Measurements from ENCODE around the gene ASAH2B. TPM values are rescaled to one million over a fixed set of nuclear protein-coding genes. Genes with fewer than 3 reads are reported as not detected.
"Not testable (repeated sequence)": the region's sequence is repeated elsewhere in the genome, so short reads cannot be mapped to it uniquely, and the experiment has no call there.

ASAH2B gene
- total RNA-seq, 2 donors from 2014 or later: 11.1 to 12.0 TPM

DNA sequence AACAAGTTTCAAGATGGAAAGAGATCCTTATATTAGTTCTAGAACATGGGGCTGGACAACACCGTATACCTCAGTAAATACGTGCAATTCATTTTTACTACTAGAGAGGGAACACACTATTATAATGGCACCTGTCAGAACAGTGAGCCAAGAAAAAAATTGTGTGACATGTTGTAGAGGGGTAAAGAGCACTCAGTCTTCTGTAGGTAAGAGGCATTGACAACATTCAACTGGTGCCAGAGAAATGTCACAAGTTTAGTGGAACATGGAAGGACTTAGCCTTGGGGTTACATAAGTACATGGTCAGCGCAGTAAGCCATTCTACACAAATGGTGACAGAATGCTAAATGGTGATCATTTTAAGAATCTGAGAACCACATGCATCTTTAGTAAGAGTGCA, 32.3 kb downstream of the ASAH2B start:
- H3K4me3 Mint-ChIP-seq; DNase-seq; H3K27me3 Mint-ChIP-seq (ENCODE audit: low read depth); H3K27ac Mint-ChIP-seq; ATAC-seq (replicated peaks in 1 of 2); H3K4me1 Mint-ChIP-seq (ENCODE audit: low read depth); H3K36me3 Mint-ChIP-seq (ENCODE audit: insufficient read depth in 2 of 2); H3K9me3 Mint-ChIP-seq: not testable (repeated sequence)

GRCh38 chr10:50774868-50775267, 35.1 kb downstream of the ASAH2B start:
- H3K27me3 Mint-ChIP-seq (ENCODE audit: low read depth); H3K27ac Mint-ChIP-seq; H3K9me3 Mint-ChIP-seq; H3K4me3 Mint-ChIP-seq; ATAC-seq (replicated peaks in 1 of 2); H3K4me1 Mint-ChIP-seq (ENCODE audit: low read depth); H3K36me3 Mint-ChIP-seq (ENCODE audit: insufficient read depth in 2 of 2); DNase-seq: not testable (repeated sequence)

- H3K4me1 Mint-ChIP-seq (ENCODE audit: low read depth); H3K4me3 Mint-ChIP-seq; H3K36me3 Mint-ChIP-seq (ENCODE audit: insufficient read depth in 2 of 2); DNase-seq; ATAC-seq (replicated peaks in 1 of 2); H3K27me3 Mint-ChIP-seq (ENCODE audit: low read depth); H3K27ac Mint-ChIP-seq; H3K9me3 Mint-ChIP-seq: not testable (repeated sequence)
These were observed 40.3 kb downstream of the ASAH2B start for GRCh38 chr10:50780036-50780435.

DNA sequence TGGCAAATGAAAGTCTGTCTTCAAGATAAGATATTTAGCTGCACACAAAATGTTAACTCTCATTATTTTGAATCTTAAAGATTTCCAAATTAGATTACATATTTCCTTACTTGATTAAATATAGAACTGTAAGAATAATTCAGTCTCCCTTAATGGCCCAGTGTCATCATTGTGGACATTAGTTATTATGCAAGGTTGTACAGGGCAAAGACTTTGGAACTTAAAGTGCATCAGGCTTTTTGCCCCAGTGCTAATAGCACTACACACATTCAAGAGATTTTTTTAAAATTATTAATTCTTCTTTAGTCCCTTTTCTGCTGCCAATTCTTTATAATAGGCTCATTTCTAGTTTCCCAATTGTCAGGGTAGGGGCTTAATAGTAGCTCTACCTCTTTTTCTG, 42.3 kb downstream of the ASAH2B start:
- DNase-seq; H3K36me3 Mint-ChIP-seq (ENCODE audit: insufficient read depth in 2 of 2); H3K4me1 Mint-ChIP-seq (ENCODE audit: low read depth); H3K27me3 Mint-ChIP-seq (ENCODE audit: low read depth); H3K4me3 Mint-ChIP-seq; H3K27ac Mint-ChIP-seq; H3K9me3 Mint-ChIP-seq; ATAC-seq (replicated peaks in 1 of 2): not testable (repeated sequence)

DNA sequence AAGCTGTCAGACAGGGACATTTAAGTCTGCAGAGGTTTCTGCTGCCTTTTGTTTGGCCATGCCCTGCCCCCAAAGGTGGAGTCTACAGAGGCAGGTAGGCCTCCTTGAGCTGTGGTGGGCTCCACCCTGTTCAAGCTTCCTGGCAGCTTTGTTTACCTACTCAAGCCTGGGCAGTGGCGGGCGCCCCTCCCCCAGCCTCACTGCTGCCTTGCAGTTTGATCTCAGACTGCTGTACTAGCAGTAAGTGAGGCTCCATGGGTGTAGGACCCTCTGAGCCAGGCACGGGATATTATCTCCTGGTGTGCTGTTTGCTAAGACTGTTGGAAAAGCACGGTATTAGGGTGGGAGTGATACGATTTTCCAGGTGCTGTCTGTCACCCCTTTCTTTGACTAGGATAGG, 48.2 kb downstream of the ASAH2B start:
- not testable (repeated sequence) for H3K4me3 Mint-ChIP-seq; ATAC-seq (replicated peaks in 1 of 2); H3K9me3 Mint-ChIP-seq; H3K27me3 Mint-ChIP-seq (ENCODE audit: low read depth); DNase-seq; H3K4me1 Mint-ChIP-seq (ENCODE audit: low read depth); H3K27ac Mint-ChIP-seq
- peaks cover 8 to 12% of the 10 kb centered on the region in 2 donors for H3K36me3 Mint-ChIP-seq (ENCODE audit: insufficient read depth in 2 of 2)

- DNase-seq: no peak
- Mint-ChIP-seq H3K27ac (no peak overlapping the region), H3K36me3 (ENCODE audit: insufficient read depth in 2 of 2) (peaks cover 8 to 12% of the 10 kb centered on the region in 2 donors), H3K27me3 (ENCODE audit: low read depth) (no peaks in the 10 kb centered on the region), H3K4me1 (ENCODE audit: low read depth) (peaks cover 5% of the 10 kb centered on the region), H3K9me3 (peaks cover 5 to 6% of the 10 kb centered on the region in 2 donors), H3K4me3 (no peak overlapping the region)
- no peak for ATAC-seq (replicated peaks in 1 of 2)
These were observed 49.5 kb downstream of the ASAH2B start for GRCh38 chr10:50788951-50789945.

DNA sequence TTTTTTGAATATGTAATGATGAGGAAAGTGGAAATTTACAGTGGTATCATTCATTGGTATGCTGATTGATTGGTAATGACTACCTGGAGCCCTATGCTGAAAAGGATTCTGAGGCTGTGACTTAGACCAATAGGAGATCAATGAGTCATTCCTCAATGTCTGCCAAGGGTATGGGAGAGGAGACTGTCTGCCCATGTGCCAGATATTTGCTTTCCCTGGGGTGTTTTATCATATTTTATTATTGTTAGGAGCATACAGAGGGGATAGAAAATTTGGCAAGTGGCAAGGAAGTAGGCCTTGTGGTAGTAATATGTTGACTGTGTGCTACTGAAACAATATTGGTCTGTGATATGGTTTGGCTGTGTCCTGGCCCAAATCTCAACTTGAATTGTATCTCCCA, 54.8 kb downstream of the ASAH2B start:
- ATAC-seq (replicated peaks in 1 of 2) (no peak), DNase-seq (no peak)

DNA sequence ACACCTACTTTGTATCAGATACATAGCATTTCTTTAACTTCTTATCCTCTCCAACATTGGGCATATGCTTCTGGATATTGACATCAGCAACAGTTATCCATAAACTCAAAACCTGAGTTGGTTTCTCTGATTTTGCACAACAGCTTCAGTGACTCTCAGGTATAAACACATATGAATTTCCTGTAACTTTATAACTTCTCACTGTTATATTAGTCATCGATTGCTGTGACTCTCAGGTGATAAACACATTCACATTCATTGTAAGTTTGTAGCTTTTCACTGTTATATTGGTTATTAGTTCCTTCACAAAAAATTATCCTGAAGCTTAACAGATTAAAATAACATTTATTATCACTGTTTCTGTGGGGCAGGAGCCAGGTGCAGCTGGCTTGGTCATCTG, 57.0 kb downstream of the ASAH2B start:
- H3K36me3 Mint-ChIP-seq (ENCODE audit: insufficient read depth in 2 of 2): peaks cover 0 to 1% of the 10 kb centered on the region in 2 donors
- H3K4me3 Mint-ChIP-seq: no peak overlapping the region
- no peaks in the 10 kb centered on the region for H3K9me3 Mint-ChIP-seq
- peaks cover 23% of the 10 kb centered on the region for H3K27me3 Mint-ChIP-seq (ENCODE audit: low read depth)
- no peak overlapping the region for H3K27ac Mint-ChIP-seq
- ATAC-seq (replicated peaks in 1 of 2) (no peak), DNase-seq (no peak)
- no peaks in the 10 kb centered on the region for H3K4me1 Mint-ChIP-seq (ENCODE audit: low read depth)

More for the DNA sequence above, 54.8 kb downstream of the ASAH2B start:
- H3K4me3 Mint-ChIP-seq: no peak overlapping the region
- no peak overlapping the region for H3K27ac Mint-ChIP-seq
- H3K36me3 Mint-ChIP-seq (ENCODE audit: insufficient read depth in 2 of 2): peaks cover 0 to 1% of the 10 kb centered on the region in 2 donors
- H3K4me1 Mint-ChIP-seq (ENCODE audit: low read depth): no peaks in the 10 kb centered on the region
- no peaks in the 10 kb centered on the region for H3K9me3 Mint-ChIP-seq
- H3K27me3 Mint-ChIP-seq (ENCODE audit: low read depth): peaks cover 16% of the 10 kb centered on the region

GRCh38 chr10:50798297-50798696, 58.6 kb downstream of the ASAH2B start:
- Mint-ChIP-seq H3K4me1 (ENCODE audit: low read depth) (no peaks in the 10 kb centered on the region), H3K36me3 (ENCODE audit: insufficient read depth in 2 of 2) (peaks cover 0 to 1% of the 10 kb centered on the region in 2 donors), H3K27me3 (ENCODE audit: low read depth) (peaks cover 23% of the 10 kb centered on the region), H3K4me3 (no peak overlapping the region), H3K9me3 (no peaks in the 10 kb centered on the region), H3K27ac (no peak overlapping the region)
- no peak for ATAC-seq (replicated peaks in 1 of 2)
- no peak for DNase-seq

DNA sequence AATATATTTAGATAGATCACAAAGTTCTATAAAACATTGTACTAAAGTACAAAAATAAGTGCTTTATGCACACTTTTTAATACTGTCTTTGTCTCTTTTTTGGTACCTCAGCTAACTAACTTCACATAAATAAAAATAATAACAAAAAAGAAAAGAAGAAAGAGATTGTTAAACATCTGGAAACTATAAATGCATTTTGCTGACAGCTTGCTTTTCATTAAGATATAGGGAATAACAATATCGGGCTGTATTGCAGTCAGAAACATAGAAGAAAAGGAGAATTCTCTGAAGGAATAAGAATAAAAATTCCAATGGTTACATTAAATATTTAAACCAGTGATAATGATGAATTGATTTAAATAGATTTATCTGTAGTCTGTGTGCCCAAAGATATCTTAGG, 59.9 kb downstream of the ASAH2B start:
- no peaks in the 10 kb centered on the region for H3K9me3 Mint-ChIP-seq
- peaks cover 23% of the 10 kb centered on the region for H3K27me3 Mint-ChIP-seq (ENCODE audit: low read depth)
- no peak overlapping the region for H3K27ac Mint-ChIP-seq
- no peak overlapping the region for H3K4me3 Mint-ChIP-seq
- DNase-seq: no peak
- no peak for ATAC-seq (replicated peaks in 1 of 2)
- H3K4me1 Mint-ChIP-seq (ENCODE audit: low read depth): no peaks in the 10 kb centered on the region
- peaks cover 0 to 1% of the 10 kb centered on the region in 2 donors for H3K36me3 Mint-ChIP-seq (ENCODE audit: insufficient read depth in 2 of 2)

DNA sequence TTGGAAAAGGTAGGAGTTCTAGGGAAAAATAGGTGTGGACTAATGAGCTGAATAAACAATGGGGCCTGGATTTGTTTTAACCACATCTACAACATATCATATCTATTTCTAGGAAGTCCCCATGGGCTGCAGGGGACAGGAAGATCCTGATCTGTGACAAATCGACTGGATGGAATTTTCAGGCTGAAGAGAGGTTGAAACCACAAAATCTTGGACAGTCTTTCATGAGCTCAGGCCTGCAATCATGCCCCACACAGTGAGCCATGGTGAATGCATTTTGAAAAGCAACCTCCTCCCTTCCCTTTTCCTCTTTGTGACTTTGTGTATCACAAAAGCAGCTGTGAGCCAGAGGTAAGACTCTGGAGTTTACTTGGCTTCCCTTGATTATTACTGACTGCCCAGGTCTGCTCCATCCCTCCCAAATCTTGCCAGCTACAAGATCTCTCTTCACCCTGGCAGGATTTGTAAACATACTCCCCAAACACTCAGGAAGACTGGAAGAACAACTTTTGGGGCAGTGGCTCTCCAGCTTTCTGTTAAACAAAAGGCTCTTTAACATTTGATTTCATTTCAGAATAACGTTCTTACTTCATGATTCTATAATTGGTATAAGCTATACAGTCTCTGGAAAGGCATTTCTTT, 66.4 kb downstream of the ASAH2B start:
- Mint-ChIP-seq H3K4me3 (no peak overlapping the region), H3K9me3 (no peaks in the 10 kb centered on the region), H3K27me3 (ENCODE audit: low read depth) (peaks cover 2% of the 10 kb centered on the region), H3K27ac (no peak overlapping the region), H3K36me3 (ENCODE audit: insufficient read depth in 2 of 2) (no peaks in the 10 kb centered on the region), H3K4me1 (ENCODE audit: low read depth) (no peaks in the 10 kb centered on the region)
- no peak for ATAC-seq (replicated peaks in 1 of 2)
- no peak for DNase-seq

DNA sequence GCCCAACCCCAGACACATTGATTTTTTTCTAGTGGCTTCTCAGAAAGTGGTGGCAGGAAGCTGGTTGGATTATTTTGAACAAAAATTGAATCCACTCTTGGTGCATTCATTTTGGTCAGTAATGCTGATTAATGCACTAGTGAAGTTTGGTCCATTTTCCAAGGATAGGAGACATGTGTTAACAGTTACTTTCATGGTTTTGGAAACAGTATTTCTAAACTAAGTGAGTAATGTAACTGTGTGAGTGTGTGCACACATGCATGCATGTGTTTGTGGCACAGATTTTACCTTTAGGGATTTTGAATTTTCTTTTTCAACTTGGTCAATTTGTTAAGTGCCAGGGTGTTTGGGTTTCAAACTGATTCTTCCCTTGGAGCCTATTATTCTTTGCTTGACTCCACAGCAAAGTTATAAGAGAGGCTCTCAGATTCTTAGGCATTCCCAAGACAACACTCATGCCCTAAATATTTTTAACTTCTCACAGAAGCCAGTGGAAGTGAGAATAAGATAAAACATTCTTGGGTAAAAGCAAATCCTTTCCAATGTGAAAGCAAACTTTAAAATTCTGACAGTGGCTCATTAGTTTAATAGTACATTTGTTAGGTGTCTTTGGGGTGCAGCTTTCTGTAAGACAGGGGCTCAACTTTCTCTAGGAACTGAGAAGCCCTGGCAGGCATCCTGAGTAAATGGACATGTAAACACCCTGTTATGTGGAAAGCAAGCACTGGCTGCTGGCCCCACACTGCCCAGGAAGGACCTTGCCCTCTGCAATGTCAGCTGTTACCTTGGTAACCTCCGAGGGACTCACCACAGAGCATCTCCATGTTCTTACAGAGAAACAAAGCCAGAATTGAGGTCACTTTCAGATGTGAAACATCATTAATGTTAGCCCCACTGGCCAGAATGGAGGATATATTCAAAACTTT, 68.4 kb downstream of the ASAH2B start:
- H3K9me3 Mint-ChIP-seq: no peaks in the 10 kb centered on the region
- no peaks in the 10 kb centered on the region for H3K4me1 Mint-ChIP-seq (ENCODE audit: low read depth)
- no peaks in the 10 kb centered on the region for H3K27me3 Mint-ChIP-seq (ENCODE audit: low read depth)
- H3K27ac Mint-ChIP-seq: no peak overlapping the region
- DNase-seq (no peak), ATAC-seq (replicated peaks in 1 of 2) (no peak)
- no peaks in the 10 kb centered on the region for H3K36me3 Mint-ChIP-seq (ENCODE audit: insufficient read depth in 2 of 2)
- H3K4me3 Mint-ChIP-seq: no peak overlapping the region
